H1 (cell line): Measurements from ENCODE around the gene IDI2.

Source experiments
- BRCA1 ChIP-seq: IDR thresholded peaks from 2 replicates; pipeline ENCODE4 v1.6.1; 2012; ENCODE audit warnings: low read depth, low read length, improper control_type of control experiment
- CEBPB ChIP-seq: IDR thresholded peaks from 2 replicates; pipeline ENCODE4 v1.6.1; 2012; ENCODE audit warnings: low read depth, low read length
- EP300 ChIP-seq, 2 experiments: IDR thresholded peaks; 1 replicate in 1 of 2; 2 replicates in 1 of 2; pipeline ENCODE4 v1.6.1; 2011 to 2012; ENCODE audit warnings: low read depth in 2 of 2, low read length in 2 of 2, mild to moderate bottlenecking in 2 of 2, borderline replicate concordance in 1 of 2, inconsistent platforms in 1 of 2, moderate library complexity in 1 of 2
- JUND ChIP-seq: IDR thresholded peaks from 2 replicates; pipeline ENCODE4 v1.6.1; 2011; ENCODE audit warnings: mild to moderate bottlenecking, improper control_type of control experiment, low read length
- KDM1A ChIP-seq: fragments of 200-600, 300-600 bp; sonication (generic); IDR thresholded peaks from 2 replicates; pipeline ENCODE4 v1.7.1; 2016; ENCODE audit warnings: mild to moderate bottlenecking, low read length, borderline replicate concordance
- KDM5A ChIP-seq: fragments of 200-600 bp; IDR thresholded peaks from 2 replicates; pipeline ENCODE4 v1.7.1; 2012; ENCODE audit warnings: mild to moderate bottlenecking, low read length, inconsistent platforms, mixed read lengths
- NANOG ChIP-seq: IDR thresholded peaks from 2 replicates; pipeline ENCODE4 v1.6.1; 2011; ENCODE audit warnings: low read length, low read depth, mild to moderate bottlenecking, inconsistent platforms; ENCODE audit not compliant: insufficient read depth, poor library complexity, severe bottlenecking
- POLR2A ChIP-seq, 2 experiments: IDR thresholded peaks; 1 replicate in 1 of 2; 2 replicates in 1 of 2; pipeline ENCODE4 v1.6.1; 2011; ENCODE audit warnings: low read depth in 2 of 2, low read length in 2 of 2, mild to moderate bottlenecking in 2 of 2; ENCODE audit errors: control extremely low read depth in 1 of 2
- SIN3A ChIP-seq, 2 experiments: IDR thresholded peaks in 1 of 2; conservative IDR thresholded peaks in 1 of 2; 2 replicates each; pipeline ENCODE4 v1.6.1; 2011 to 2012; ENCODE audit warnings: low read length in 2 of 2, improper control_type of control experiment in 1 of 2, low read depth in 1 of 2, mild to moderate bottlenecking in 1 of 2
- TF ChIP-seq, protein P1 (sequence below), 3 experiments: IDR thresholded peaks; 1 replicate in 2 of 3; 2 replicates in 1 of 3; pipeline versions ENCODE4 v1.5.1 to v1.6.1; 2011; ENCODE audit warnings: low read length in 3 of 3, mild to moderate bottlenecking in 3 of 3, inconsistent platforms in 2 of 3, low read depth in 1 of 3, moderate library complexity in 1 of 3; ENCODE audit not compliant: insufficient read depth in 1 of 3; ENCODE audit errors: control extremely low read depth in 1 of 3

DNA sequence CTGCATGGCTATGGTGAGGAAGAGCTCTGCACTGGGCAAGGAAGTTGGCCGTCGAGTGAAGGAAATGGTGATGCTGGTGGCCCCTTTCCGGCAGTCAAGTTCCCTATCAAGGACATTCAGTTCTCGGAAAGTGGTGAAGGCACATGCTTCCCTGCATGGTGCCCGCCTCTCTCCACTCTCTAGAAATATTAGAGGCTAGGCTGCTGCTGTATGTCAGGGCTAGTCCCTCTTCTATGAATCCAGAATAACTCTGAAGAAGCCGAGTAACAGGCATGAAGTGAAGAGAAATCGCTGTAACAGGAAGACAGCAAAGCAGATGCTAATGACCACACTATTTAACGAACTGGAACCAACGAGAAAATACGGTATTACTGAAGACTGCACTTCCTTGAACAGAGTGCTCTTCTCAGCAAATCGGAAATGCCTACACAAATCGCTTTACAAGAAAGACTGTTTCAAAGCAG lies 17.9 kb upstream of the IDI2 start:
- TF ChIP-seq EP300 (IDR thresholded peaks at IDR 0.05; ENCODE audit: borderline replicate concordance in 1 of 2, low read depth in 2 of 2, low read length in 2 of 2) (no peak), KDM1A (no peak), CEBPB (no peak), POLR2A (IDR thresholded peaks at IDR 0.05; ENCODE audit: control extremely low read depth in 1 of 2, low read depth in 2 of 2, low read length in 2 of 2) (no peak), KDM5A (no peak), JUND (no peak), BRCA1 (no peak), NANOG (no peak), SIN3A (conservative IDR thresholded peaks at IDR 0.05 in 1 of 2, IDR thresholded peaks at IDR 0.05 in 1 of 2; ENCODE audit: low read depth in 1 of 2, low read length in 2 of 2) (no peak)
- TF ChIP-seq, protein P1, sequence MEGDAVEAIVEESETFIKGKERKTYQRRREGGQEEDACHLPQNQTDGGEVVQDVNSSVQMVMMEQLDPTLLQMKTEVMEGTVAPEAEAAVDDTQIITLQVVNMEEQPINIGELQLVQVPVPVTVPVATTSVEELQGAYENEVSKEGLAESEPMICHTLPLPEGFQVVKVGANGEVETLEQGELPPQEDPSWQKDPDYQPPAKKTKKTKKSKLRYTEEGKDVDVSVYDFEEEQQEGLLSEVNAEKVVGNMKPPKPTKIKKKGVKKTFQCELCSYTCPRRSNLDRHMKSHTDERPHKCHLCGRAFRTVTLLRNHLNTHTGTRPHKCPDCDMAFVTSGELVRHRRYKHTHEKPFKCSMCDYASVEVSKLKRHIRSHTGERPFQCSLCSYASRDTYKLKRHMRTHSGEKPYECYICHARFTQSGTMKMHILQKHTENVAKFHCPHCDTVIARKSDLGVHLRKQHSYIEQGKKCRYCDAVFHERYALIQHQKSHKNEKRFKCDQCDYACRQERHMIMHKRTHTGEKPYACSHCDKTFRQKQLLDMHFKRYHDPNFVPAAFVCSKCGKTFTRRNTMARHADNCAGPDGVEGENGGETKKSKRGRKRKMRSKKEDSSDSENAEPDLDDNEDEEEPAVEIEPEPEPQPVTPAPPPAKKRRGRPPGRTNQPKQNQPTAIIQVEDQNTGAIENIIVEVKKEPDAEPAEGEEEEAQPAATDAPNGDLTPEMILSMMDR (IDR thresholded peaks at IDR 0.05; ENCODE audit: control extremely low read depth in 1 of 3, insufficient read depth in 1 of 3, low read depth in 1 of 3, low read length in 3 of 3) = no peak
